DMS114 treated with DMSO at 0.1 percent for 48 hours (cell line): ENCODE measurements around the gene TAF1.
A peak's percentile ranks its signal among the peaks of the same experiment; 100 is the strongest.
"Not testable (repeated sequence)": the region's sequence is repeated elsewhere in the genome, so short reads cannot be mapped to it uniquely, and the experiment has no call there.

Source experiments
- DNase-seq: peaks from one replicate; lab custom pipeline; 2025; ENCODE audit not compliant: unreplicated experiment; lab: John Stamatoyannopoulos, UW

Gene TAF1, protein sequence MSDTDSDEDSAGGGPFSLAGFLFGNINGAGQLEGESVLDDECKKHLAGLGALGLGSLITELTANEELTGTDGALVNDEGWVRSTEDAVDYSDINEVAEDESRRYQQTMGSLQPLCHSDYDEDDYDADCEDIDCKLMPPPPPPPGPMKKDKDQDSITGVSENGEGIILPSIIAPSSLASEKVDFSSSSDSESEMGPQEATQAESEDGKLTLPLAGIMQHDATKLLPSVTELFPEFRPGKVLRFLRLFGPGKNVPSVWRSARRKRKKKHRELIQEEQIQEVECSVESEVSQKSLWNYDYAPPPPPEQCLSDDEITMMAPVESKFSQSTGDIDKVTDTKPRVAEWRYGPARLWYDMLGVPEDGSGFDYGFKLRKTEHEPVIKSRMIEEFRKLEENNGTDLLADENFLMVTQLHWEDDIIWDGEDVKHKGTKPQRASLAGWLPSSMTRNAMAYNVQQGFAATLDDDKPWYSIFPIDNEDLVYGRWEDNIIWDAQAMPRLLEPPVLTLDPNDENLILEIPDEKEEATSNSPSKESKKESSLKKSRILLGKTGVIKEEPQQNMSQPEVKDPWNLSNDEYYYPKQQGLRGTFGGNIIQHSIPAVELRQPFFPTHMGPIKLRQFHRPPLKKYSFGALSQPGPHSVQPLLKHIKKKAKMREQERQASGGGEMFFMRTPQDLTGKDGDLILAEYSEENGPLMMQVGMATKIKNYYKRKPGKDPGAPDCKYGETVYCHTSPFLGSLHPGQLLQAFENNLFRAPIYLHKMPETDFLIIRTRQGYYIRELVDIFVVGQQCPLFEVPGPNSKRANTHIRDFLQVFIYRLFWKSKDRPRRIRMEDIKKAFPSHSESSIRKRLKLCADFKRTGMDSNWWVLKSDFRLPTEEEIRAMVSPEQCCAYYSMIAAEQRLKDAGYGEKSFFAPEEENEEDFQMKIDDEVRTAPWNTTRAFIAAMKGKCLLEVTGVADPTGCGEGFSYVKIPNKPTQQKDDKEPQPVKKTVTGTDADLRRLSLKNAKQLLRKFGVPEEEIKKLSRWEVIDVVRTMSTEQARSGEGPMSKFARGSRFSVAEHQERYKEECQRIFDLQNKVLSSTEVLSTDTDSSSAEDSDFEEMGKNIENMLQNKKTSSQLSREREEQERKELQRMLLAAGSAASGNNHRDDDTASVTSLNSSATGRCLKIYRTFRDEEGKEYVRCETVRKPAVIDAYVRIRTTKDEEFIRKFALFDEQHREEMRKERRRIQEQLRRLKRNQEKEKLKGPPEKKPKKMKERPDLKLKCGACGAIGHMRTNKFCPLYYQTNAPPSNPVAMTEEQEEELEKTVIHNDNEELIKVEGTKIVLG (N-terminal part only)

DNA sequence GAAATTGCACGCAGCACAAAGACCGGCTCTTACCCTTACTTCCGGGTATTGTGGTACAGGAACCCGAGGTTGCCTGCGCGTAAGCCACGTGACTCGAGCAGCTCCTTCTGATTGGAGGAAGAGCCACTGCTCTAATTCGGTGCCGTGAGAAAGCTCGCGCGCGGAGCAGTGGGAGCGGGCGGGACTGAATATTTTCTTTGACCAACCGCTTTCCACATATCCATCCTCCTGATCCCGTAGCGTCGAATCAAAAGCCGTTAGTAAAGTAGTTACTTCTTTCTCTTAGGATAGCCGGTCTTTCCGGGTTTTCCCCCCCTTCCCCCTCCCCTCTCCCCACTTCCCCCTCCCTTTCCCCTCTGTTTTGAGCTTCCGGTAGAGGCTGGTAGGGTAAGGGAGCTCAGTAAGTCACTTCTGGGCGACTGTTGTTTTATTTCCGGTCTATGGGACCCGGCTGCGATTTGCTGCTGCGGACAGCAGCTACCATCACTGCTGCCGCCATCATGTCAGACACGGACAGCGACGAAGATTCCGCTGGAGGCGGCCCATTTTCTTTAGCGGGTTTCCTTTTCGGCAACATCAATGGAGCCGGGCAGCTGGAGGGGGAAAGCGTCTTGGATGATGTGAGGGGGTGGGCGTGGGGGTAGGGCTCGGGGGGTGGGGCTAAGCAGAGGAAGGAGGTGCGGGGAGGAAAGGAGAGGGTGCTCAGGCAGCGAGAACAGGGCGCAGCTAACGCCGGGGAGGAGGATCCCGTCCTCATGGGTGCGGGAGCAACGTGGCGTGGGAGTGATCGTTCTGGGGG lies at the start of gene TAF1:
TAF1 (plus strand) TSS at position 483 of the 799 bp plus-strand sequence; CDS start at position 501, 18 bp downstream.
- peak; percentile 95 for DNase-seq

DNA sequence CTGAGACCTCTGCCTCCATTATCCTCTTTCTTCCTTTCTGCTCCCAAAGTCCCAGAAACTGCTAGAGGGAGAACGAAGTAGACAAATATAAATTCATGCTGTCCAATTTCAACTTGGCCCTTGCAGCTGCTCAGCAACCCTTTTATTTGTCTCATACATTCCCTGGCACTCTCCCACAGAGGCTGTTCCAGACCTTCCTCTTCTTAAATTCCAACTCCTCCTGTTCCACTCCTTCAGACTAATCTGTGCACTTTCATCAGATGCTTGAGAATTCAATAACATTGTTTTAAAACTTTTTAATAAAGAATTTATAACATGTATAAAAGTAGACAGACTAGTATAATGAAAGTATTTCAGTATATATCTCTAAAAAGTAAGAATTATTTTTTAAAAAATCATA lies 49.2 kb upstream of the TAF1 start:
- DNase-seq: not testable (repeated sequence)

DNA sequence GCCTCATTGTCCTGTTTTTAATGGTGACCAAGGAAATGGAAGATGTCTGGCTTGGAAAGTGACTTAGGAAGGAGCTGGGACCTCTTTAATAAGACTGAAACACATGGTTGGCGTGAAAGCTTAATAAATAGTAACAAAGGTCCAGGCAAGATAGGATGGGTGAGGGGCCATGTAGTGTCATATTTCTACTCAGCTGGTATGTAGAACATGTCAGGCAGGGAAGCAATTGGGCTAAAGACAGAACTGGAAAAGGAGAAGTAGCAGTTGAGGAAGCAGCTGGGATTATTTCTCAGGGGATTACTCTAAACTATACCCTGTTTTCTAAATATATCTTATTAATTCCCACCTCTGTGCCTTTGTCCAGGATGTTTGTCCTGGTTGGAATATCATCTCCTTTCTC lies 46.0 kb upstream of the TAF1 start:
- no peak for DNase-seq

DNA sequence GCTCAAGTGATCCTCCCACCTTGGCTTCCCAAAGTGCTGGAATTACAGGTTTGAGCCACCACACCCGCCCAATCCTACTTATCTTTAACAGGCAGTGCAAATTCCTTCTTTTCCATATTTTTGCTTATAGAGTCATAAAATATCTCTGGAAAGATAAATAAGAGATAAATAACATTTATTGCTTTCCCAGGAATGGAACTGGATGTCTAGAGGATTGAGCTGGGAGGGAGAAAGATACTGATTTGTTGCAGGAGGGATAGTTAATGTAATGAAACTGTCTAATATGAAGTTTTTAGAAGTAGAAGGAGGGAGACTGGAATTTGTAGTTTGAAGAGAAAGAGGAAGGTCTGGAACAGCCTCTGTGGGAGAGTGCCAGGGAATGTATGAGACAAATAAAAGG lies 44.4 kb upstream of the TAF1 start:
- no peak for DNase-seq

DNA sequence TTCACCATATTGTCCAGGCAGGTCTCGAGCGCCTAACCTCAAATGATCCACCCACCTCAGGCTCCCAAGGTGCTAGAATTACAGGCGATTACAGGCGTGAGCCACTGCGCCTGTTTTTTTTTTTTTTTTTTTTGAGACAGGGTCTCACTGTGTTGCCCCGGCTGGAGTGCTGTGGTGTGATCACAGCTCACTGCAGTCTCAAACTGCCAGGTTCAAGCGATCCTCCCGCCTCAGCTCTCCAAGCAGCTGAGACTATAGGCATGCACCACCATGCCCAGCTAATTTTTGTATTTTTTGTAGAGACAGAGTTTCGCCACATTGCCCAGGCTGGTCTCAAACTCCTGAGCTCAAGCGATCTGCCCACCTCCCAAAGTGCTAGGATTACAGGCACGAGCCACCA lies 41.7 kb upstream of the TAF1 start:
- not testable (repeated sequence) for DNase-seq

DNA sequence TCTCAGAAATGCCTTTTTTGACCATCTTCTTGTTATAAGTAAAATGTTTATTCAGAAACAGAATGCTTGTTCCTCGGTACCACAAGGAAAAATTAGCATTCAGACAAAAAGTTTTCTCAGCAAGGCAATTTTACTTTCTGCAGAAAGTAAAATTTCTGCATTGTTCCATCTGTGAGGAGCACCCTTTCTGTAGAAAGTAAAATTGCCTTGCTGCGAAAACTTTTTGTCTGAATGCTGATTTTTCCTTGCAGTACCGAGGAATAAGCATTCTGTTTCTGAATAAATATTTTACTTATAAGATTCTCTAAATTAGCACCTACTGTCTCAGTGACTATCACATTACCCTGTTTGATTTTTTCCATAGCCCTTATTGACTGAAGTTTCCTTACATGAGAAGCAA lies 39.8 kb upstream of the TAF1 start:
- no peak for DNase-seq

DNA sequence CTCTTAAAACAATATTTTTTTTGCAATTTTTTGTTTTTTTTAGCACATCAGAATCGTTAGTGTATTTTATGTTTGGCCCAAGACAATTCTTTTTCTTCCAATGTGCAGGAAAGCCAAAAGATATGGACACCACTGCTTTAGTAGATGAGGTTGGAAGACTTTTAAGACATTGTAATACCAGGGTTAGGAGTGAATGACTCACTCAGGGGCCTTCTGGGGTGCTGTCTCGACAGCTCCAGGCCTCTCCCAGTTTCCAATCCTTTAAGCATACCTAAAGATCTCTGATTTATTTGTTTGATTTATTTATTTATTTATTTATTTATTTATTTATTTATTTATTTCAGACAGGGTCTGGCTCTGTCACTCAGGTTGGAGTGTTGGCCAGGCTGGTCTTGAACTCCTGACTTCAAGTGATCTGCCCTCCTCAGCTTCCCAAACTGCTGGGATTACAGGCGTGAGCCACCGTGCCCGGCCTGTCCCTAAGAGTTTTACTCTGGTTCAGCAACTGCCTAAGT lies 16.9 kb upstream of the TAF1 start:
- DNase-seq: not testable (repeated sequence)

DNA sequence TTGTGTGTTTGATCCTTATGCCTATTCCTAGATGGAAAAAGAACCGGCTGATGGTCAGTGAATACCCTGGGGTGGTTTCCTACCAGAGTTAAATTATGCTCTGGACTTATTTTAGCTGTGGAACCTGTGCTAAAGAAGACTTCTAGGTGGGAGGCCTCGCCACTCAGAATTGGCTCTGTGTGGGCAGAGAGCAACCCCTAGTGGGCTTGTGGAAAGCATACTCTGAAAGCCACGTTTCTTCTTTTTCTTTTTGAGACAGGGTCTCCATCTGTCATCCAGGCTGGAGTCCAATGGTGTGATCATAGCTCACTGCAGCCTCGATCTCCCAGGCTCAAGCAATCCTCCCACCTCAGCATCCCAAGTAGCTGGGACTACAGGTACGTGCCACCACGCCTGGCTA lies 16.3 kb upstream of the TAF1 start:
- not testable (repeated sequence) for DNase-seq

DNA sequence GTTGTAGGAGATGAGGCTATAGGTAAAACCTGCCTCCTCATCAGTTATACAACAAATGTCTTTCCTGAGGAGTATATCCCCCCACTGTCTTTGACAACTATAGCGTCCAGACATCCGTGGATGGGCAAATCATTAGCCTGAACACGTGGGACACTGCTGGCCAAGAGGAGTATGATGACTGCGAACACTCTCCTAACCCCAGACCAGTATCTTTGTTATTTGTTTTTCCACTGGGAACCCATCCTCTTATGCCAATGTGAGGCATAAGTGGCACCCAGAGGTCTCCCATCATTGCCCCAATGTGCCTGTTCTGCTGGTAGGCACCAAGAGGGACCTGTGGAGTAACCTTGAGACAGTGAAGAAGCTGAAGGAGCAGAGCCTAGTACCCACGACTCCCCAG lies 13.7 kb upstream of the TAF1 start:
- DNase-seq: not testable (repeated sequence)

DNA sequence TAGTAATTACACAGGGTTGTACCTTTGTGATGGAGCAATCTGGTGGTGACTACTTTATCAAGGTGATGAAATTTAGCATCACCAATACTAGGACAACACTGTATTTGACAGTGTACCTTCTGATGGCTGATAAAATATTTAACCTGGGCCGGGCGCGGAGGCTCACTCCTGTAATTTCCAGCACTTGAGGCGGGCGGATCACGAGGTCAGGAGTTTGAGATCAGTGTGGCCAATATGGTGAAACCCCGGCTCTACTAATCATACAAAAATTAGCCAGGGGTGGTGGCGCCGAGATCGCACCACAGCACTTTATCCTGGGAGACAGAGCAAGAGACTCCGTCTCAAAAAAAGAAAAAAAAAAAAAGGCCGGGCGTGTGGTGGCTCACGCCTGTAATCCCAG lies 1.9 kb upstream of the TAF1 start:
- DNase-seq: no peak

DNA sequence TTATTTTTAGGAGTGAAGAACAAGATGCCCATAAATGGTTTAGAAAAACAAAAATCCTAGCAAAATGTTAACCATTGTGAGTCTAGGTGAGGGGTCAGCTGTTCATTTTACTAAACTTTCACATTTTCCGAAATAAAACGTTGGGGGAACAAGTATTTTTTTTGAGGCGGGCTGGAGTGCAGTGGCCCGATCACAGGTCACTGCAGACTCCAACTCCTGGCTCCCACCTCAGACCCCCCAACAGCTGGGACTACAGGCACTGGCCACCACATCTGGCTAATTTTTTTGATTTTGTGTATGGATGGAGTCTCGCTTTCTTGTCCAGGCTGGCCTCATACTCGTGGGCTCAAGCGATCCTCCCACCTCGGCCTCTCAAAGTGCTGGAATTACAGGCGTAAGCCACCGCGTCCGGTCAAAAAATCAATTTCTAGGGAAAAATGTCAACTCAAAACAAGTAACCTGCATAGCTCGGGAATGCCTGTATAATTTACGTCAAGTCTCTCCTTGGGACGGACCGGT lies 742 bp upstream of the TAF1 start:
- no peak for DNase-seq

DNA sequence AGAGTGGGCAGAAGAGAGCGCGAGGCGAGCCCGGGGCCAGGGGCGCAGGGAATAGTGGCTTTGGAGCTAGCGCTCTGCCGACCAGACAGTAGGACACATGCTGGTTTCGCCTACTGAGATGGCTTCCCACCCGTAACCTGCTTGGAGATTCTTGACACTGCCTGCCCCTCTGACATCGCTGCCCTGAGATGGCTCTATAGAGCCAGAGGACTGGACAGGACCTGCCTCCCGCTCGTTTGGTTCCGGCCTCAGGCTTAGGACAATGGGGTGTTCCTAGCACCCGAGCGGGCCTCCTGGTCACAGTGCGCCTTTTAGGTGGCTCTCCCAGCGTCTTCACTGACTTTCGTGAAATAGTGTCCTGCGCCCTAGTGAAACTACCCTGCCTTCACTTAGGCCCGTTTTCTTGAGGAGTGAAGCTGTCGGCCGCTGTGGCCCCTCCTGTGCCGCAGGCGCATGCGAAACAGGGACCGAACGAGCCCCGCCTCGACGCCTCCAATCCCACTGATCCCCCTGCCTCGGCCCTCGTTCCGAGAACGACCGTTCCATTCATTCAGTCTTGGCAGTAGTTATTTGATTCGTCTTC lies 608 bp downstream of the TAF1 start:
- no peak for DNase-seq

DNA sequence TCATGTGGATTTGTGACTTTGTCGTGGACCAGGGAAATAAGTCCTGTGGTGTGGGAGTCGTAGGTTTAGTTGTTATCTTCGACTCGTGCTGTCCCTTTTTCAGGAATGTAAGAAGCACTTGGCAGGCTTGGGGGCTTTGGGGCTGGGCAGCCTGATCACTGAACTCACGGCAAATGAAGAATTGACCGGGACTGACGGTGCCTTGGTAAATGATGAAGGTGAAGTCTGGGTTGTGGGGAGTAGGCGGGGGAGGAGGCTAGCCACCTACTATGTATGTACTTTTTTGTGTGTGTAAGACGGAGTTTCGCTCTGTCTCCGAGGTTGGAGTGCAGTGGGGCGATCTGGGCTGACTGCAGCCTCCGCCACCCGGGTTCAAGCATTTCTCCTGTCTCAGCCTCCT lies 1.2 kb downstream of the TAF1 start:
- no peak for DNase-seq

DNA sequence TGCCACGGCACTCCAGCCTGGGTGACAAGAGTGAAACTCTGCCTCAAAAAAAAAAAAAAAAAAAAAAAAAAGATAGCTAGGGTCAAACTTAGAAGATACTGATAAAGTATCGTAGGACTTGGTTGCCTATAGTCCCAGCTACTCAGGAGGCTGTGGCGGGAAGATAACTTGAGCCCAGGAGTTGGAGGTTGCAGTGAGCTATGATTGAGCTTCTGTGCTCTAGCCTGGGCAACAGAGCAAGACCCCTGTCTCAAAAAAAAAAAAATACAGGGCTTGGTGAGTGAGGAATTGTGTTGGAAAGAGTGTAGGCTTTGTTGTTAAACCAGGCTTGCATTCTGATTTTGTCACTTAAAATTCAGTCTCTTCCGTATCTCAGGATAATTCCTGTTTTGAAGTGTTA lies 6.2 kb downstream of the TAF1 start:
- DNase-seq: no peak

DNA sequence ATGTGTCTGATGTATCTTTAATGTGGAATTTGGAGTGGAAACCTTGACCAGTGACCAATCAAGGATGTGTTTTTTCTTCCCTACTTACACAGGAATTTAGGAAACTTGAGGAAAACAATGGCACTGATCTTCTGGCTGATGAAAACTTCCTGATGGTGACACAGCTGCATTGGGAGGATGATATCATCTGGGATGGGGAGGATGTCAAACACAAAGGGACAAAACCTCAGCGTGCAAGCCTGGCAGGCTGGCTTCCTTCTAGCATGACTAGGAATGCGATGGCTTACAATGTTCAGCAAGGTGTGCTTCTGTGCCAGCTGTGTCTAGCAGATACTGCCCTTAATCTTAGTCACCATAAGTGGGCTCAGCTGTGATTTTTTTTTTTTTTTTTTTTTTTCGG lies 12.6 kb downstream of the TAF1 start:
- no peak for DNase-seq

DNA sequence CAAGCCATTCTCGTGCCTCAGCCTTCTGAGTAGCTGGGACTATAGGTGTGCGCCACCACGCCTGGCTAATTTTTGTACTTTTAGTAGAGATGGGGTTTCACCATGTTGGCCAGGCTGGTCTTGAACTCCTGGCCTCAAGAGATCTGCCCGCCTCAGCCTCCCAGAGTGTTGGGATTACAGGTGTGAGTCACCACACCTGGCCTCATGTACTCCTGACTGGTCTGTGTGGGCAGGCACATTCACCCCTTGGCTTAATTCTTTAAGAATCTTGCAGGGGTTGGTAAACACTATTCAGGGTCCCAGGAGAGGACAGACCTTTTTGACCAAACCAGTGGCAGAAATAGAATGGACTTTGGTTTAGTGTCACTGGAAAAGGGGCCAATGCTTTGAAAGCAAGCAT lies 25.6 kb downstream of the TAF1 start:
- DNase-seq: not testable (repeated sequence)

DNA sequence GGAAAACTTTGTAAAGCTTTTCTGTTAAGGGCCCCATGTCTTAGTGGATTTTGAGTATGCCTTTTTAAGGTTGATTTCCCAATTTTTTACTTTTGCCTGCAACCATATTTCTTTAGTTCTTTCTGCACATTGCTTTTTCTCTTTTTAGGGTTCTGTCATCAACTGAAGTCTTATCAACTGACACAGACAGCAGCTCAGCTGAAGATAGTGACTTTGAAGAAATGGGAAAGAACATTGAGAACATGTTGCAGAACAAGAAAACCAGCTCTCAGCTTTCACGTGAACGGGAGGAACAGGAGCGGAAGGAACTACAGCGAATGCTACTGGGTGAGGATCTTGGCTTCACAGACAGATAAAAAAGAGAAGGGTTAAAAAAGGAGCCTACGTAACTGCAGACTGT lies 27.8 kb downstream of the TAF1 start:
- DNase-seq: no peak

DNA sequence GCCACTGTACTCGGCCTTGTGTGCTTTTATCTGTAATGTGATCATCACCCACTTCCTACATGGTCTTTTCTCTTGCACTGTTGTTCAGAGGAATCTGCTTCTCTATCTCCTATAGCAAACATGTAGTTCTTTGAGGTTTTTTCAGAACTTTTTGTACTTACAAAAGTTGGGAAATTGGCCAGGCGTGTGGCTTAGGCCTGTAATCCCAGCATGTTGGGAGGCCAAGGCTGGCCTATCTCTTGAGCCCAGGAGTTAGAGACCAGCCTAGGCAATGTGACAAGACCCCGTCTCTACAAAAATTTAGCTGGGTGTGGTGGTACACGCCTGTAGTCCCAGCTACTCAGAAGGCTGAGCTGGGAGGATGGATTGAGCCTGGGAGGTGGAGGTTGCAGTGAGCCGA lies 30.4 kb downstream of the TAF1 start:
- no peak for DNase-seq

DNA sequence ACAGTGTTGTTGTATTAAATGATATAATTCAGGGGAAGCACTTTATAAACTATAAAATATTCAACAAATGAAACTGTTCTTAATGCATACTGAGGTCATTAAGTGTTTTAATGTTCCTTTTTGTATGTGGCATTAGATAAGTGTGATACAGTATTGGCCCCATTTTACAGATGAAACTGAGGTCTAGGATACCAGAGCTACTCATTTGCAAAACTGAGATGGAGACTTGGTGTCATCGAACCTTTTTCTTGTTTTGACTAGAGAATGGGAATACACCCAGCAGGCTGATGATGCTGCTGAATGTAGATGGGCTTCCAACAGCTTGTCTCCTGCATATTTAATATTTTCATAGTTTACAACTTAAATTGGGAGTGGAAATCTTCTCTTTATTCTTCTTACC lies 34.6 kb downstream of the TAF1 start:
- no peak for DNase-seq

DNA sequence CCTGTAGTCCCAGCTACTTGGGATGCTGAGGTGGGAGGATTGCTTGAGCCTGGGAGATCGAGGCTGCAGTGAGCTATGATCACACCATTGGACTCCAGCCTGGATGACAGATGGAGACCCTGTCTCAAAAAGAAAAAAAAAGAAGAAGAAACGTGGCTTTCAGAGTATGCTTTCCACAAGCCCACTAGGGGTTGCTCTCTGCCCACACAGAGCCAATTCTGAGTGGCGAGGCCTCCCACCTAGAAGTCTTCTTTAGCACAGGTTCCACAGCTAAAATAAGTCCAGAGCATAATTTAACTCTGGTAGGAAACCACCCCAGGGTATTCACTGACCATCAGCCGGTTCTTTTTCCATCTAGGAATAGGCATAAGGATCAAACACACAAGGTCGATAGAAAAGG lies 50.1 kb downstream of the TAF1 start:
- not testable (repeated sequence) for DNase-seq
